Measurements from ENCODE around the gene KLHL36.

The KLHL36 gene

DNA sequence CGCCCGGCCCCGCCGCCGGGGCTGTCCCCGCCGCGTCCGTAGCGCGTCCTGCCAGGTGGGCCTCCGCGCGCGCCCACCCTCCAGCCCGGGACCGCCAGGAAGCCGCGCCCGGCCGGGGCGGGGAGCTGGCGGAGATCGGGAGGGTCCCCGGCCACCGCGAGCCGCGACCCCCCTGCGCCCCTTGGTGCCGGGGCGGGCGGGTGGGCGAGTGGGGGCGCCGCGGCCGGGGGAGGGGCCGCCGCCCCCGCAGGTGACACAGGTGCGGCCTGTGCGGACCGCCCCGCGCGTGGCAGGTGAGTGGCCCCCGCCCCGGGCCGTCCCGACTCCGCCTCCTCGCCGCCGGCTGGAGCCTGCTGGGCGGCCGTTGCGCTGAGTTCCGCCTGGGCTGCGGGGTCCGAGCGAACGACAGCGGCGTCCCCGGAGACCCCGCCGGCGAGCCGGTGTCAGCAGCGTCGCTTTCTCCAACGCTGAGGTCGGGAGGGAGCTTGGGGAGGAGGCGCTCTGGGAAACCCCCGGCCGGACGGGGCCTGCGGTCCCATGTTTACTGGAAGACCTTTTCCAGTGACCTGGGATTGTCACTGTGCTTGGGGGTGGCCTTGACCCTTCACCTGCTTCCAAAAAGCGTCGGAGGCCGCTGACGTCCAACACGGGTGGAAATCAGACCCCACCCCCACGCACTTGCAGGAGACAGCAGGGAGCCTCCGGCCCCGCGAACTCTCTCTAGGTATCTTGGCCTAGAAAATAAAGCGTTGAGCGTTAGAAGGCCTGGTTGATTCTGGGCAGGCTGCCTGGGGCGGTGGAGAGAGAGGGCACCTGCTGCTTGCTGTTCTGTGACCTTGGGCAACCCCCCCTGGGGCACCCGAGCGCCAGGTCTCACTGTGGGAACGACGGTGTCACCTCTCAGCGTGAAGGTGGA, 542 bp downstream of the KLHL36 start:
- DNase-seq, result no peak

DNA sequence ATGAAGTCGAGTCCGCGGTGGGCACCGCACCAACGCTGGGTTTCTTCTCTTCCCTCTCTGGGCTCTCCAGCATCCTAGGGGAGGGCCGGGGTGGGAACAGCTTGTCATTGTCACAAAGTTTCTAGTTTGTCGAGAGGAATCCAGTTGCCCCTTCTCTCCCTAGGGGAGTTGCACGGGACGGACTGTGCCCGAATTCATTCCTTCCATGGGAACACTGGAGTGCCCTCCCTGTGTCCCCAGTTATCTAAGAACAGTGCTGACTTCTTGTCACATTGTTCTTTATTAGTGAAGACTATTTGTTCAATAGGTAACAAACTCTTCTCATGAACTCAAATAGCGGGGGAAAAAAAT, 1.2 kb downstream of the KLHL36 start:
- DNase-seq, result no peak

DNA sequence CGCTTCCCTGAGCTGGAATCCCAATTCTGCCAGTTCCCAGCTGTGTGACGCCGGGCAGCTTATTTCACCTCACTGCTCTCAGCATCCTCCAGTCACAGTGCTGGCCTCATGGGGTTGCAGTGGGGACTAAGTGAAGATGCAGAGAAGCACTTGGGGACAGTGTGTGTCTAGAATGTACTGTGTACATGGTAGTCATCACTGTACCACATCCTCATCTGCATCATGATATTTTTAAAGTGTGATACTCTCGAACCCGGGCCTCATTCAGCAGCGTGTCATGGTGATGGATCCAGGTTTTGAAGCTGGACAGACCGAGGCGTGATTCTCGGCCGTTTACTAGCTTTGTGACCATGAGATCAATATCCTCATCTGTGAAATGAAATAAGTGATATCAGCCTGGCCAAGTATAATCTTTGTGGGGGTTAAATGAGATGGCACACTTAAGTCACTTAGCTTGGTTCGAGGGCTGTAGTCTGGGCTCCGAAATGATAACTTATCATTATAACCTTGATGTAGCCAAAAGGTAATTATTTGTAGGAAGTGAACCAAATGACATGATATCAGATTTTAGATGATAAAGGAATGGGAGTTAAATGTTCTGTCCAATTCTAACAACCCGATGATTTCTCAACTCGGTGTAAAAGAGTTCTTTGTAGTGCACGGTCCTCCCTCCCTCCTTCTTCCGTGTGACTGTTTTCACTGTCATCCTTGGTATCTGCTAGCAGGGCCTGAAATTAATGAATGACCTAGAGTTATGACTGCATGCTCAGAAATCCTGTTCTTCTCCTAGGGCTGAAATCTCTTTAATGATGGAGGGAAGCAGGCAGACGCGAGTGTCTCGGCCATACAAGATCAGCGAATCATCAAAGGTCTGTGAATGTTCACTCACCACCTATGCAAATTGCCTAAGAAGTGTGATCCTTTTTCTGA, 2.0 kb downstream of the KLHL36 start:
- no peak for DNase-seq

DNA sequence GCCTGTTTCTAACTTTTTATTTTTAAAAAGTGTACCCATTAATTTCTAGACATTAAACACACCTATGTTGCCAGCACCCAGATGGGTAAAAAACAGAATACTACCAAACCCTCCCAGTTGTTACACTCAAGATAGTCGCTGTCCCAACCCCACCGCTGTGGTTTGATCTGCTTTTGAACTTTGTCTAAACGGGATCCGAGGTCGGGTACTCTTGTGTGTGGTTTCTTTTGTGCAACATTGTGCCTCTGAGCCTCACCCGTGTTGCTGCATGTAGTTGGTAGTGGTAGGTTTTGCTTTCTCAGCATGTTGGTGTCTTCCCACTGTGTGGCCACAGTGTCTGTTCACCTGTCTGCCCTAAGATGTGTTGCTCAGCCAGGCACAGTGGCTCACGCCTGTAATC, 4.3 kb downstream of the KLHL36 start:
- DNase-seq, result no peak

DNA sequence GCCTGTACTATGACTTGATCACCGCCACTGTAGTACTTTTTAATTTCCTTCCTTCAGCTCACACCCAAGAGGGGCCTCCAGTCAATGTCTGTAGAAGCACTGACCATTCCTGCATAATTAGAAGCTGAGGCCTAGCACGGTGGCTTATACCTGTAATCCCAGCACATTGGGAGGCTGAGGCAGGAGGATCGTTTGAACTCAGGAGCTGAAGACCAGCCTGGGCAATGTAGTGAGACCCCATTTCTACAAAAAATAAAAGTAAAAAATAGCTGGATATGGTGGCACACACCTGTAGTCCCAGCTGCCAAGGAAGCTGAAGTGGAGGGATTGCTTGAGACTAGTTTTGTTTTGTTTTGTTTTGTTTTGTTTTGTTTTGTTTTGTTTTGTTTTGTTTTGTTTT, 5.9 kb downstream of the KLHL36 start:
- no peak for DNase-seq

DNA sequence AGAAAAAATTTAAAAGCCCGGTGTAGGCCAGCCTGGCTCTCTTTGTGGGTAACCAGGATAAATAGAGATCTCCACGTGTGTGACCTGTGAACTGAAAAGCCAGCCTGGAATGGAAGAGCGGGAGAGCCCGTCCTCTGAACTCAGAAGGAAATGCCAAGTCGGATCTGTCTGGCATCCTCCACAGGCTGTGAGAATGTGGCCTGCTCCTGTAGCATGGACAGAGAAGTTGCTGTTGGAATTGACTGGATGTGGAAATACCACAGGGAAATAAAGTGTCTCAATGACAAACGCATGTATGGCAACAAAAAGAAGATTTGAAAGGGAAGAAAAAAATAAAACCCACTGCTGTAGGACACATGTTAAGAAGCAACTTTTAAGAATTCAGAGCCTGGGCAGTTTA, 6.7 kb downstream of the KLHL36 start:
- DNase-seq, result no peak

DNA sequence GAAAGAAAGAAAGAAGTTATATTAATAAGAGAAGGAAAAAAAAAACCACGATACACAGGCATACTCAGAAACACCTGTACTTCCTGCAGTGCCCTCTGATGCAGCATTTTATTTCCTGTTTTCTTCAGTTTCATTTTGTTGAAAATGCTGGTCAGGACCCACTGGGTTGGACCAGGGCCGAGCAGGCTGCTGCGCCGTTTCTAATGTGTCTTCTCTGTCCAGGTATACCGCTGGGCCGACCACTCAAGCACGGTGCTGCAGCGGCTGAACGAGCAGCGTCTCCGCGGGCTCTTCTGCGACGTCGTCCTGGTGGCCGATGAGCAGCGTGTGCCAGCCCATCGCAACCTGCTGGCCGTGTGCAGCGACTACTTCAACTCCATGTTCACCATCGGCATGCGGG, 8.3 kb downstream of the KLHL36 start:
- DNase-seq, result no peak

DNA sequence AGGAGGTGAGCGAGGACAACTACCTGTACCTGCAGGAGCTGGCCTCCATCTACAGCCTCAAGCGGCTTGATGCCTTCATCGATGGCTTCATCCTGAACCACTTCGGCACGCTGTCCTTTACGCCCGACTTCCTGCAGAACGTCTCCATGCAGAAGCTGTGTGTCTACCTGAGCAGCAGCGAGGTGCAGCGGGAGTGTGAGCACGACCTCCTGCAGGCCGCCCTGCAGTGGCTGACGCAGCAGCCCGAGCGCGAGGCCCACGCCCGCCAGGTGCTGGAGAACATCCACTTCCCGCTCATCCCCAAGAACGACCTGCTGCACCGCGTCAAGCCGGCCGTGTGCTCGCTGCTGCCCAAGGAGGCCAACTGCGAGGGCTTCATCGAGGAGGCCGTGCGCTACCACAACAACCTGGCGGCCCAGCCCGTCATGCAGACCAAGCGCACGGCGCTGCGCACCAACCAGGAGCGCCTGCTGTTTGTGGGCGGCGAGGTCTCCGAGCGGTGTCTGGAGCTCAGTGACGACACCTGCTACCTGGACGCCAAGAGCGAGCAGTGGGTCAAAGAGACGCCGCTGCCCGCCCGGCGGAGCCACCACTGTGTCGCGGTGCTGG, 9.0 kb downstream of the KLHL36 start:
- no peak for DNase-seq

DNA sequence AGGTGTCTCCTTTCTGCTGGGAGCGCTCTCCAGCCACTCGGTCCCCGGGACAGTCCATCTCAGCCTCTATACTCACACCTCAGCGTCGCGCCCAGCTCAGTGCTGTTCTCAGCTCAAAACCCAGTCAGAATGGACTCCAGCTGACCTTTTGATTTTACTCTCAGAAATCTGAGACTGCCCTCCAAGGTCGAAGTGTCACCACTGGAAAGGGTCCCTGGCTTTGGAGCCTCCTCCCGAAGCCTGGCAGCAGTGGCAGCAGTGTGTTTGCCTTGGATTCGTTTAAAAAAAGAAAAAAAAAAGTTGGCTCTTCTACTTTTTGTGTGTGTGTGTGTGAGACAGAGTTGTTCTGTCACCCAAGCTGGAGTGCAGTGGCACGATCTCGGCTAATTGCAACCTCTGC, 10.4 kb downstream of the KLHL36 start:
- DNase-seq, result no peak

DNA sequence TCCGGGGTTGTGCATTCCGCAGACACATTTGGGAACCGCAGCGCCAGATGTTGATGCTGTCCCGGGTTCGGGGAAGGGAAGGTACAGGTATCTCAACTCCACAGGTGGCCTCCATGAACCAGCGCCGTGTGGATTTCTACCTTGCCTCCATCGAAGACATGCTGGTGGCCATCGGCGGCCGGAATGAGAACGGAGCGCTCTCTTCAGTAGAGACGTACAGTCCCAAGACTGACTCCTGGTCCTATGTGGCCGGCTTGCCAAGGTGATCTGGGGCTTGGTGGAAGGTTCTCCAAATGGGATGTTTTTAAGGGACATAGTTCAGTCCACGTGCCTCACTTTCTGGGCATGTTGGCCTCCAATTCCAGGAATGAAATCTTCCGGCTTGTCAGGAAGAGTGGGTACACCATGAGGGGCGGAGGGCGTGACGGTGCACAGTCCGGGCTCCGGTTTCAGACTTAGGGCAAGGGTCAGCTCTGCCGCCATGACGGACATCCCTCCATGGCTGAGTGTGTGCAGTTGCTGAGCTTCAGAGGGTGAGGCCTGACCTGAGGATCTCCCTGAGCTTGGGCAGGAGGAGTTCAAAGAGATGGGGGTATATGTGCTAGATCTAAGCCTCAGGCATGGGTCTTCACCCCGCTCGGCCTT, 11.5 kb downstream of the KLHL36 start:
- DNase-seq, result no peak

DNA sequence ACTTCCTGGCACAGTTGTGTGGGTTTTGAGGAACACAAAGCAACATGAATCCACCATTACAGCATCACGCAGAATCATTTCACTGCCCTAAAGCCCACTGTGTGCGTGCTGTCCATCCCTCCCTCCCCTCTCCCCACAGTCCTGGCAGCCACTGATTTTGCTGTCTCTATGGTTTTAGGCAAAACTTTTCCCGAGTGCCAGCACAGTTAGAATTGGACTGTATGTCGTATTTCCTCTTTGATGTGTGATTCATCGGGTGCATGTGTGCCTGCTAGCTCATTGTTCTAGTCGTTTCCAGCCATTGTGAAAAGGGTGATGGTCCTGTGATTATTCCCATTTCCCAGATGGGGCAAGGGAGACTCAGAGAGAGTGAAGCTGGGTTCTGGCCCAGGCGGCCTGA, 12.7 kb downstream of the KLHL36 start:
- DNase-seq, result no peak

DNA sequence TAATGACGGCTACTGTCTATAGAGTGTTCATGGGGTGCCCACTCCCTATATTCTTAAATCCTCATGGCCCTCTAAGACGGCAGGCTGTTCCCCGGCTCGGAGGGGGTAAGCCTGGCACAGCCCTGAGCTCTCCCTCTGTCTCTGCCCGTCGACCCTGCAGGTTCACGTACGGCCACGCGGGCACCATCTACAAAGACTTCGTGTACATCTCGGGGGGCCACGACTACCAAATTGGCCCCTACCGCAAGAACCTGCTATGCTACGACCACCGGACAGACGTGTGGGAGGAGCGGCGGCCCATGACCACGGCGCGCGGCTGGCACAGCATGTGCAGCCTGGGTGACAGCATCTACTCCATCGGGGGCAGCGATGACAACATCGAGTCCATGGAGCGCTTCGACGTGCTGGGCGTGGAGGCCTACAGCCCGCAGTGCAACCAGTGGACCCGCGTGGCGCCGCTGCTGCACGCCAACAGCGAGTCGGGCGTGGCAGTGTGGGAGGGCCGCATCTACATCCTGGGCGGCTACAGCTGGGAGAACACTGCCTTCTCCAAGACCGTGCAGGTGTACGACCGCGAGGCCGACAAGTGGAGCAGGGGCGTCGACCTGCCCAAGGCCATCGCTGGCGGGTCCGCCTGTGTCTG, 13.2 kb downstream of the KLHL36 start:
- no peak for DNase-seq

DNA sequence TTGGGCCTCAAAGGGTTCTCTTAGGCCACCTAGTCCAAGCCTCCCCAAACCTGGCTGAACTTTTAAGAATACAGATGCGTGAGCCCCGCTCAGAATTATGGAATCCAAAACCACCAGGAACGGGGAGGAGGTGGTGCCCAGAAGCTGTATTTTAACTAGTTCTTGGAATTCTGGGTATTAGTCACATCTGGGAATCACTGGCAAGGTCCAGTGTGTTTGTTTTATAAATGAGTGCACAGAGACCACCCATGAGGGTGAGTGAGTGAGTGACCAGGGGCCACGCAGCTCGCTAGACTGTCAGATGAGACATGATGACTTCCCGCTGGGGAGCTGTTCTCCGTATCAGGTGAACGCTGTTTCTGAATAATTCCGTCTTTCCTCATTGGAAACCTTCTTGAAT, 14.2 kb downstream of the KLHL36 start:
- DNase-seq, result no peak

DNA sequence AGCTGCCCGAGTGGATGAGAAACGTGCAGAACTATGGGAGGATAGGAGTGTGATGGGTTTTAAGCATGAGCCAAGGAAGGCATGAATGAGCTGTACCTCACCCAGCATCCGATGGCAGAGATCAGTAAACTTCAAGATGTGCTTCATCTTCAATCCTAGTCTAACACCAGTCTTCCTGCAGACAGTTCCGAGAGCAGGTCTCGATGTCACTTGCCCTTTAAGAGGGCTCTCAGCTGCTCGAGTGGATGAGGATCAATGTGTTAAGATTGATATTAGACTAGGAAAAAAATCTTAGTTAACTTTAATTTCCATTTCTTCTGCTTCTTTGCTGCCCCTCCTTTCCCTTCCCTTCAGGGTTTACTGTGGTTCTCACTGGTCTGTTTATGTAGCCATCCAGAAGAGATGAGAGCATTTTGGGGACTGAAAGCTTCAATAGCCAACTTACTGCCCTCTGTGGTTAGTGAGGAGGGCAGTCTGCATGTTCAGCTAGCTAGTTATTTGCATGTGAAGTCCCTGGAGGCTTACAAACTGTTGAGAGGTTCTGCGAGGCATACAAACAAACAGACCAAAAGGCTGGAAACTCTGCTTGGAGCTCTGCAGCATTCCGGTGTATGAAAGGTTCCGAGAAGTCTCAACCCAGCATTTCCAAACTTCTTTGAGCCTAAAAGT, 15.3 kb downstream of the KLHL36 start:
- DNase-seq, result no peak

DNA sequence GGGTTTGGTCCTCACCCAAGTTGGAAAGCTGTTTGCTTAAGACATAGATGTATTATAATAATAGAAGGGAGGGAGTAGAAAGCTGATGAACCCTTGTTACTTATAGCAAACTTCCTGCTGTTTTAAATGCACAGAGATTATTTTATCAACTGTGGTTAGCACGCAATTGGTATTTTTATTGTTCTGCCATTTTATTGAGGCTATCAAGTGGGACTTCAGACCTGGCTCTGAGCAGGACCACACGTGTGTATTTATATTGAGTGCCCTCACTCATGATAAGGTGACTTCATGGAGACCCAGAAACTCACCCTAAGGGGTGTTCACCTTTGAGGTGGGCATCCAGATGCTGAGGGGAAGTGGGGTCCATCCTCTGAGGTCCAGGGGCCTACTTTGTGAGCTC, 17.0 kb downstream of the KLHL36 start:
- no peak for DNase-seq

DNA sequence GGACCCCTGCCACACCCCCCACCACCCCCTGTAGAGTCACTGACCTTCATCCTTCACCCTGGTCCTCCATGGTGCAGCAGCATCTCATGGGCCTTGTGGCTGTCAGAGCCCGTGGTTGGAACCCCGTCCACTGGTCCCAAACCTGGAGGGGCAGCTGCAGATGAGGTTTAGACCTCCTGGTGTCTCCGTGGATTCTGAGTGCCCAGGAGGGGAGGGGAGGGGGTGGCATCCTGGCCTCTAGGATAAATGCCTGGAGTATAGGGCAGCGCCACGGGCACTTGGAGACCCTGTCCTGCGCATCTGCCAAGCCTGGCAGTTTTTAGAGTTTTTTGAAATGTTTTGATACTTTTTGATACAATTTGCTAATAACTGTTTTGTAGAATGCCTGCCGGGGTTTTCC, 17.5 kb downstream of the KLHL36 start:
- DNase-seq, result no peak

DNA sequence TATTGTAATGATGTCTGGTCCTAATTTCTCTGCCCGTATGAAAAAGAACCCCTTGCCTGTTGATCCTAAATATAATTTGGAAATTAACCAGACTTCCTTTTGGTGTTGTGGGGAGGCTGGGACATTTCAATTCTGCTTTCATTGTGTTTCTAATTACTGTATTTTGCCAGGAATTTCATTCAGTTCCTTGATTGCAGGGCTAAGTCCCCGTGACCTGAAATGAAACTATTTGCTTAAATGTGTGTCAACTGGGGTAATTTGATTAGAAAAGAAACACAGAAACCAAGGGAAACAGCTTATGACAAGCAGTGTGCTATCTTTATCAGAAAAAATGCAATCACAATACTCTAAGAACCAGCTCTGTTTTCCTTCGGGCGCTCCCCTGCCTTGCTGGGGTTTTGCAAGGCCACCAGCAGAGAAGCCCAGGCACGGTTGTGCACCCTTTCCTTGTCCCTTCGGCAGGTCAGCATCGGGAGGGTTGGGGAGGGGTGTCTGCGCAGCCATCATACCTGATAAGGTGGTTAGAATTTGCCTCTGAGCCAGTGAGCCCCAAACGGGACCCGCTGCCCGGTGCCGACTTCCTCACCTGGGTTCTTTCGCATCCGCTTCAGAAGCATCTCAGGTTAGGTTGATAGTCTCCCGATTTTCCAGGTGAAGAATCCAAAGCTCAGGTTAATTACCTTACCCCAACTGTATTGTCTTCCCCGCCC, 19.4 kb downstream of the KLHL36 start:
- no peak for DNase-seq

DNA sequence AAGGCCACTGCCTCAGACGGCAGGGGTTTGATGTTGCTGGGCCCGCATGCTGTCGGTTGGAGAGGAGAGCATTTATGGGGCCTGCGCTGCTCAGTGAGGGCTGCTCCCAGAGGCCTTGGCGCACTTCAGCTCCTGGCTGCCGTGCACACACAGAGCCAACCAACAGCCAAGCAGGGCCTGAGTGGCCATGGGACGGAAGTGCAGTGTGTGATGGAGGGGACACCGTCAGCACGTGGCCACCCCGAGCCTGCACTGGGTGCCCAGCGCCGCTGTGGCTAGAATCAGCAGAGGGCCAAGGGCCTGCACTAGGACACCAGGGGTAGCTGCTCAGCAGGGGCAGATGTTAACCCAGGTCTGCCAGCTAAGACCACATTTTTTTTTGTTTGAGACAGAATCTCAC, 21.8 kb downstream of the KLHL36 start:
- DNase-seq, result no peak

DNA sequence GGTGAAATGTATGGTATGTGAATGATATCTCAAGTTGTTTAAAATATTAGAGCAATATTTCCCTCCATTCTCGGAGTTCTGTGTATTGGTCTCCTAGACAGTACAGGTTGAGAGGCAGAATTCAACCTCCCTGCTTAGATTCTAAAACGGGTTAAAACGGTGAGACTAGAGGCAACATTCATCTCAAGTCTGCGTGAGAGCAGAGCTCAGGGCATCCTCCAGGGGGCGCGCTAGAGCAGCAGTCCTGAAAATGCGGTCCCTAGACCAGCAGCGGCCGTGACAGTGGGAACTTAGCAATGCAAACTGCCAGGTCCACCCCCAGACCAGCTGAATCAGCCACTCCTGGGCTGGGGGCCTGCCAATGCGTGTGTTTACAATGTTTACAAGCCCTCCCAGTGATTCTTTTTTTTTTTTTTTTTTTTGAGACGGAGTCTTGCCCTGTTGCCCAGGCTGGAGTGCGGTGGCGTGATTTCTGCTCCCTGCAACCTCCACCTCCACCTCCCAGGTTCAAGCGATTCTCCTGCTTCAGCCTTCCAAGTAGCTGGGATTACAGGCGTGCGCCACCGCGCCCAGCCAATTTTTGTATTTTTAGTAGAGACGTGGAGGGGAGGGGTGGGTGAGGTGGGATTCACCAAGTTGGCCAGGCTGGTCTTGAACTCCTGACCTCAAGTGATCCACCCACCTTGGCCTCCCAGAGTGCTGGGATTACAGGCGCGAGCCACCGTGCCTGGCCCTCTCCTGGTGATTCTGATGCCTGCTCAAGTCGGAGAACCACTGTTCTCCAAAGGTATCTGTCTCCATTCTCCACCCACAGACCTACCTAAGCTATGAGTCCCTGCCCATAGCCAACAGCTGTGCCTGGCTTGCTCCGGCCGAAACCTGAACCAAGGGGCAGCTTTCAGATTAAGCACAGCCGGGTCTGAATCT, 24.2 kb downstream of the KLHL36 start:
- DNase-seq, result peak; percentile 11

DNA sequence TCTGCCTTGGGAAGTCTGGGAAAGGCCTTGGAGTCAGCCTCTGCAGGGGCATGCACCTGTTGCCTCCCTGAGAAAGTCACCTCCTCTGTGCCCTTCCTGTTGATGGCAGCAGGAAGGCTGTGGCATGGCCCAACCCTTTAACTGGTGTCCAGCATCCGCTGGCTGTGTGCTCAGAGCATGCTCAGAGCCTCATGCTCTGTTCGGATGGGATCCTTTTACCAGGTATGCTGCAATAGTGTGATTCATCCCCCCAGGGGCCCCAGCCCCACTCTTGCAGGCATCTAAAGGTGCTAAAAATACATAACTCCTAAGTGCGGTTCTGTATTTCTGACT, 24.9 kb downstream of the KLHL36 start:
- DNase-seq, result no peak
